Bone marrow (tissue), 2 donors: ENCODE results near the gene ADAM33.

ENCODE experiments used
- DNase-seq, 2 donors: peaks; one replicate each; lab custom pipeline; 2025; lab: John Stamatoyannopoulos, UW

Gene ADAM33

GRCh38 chr20:3681931-3682781, at the start of gene ADAM33:
Gene ADAM33, minus strand, starts transcription at chr20:3682010. Its CDS starts 6 bp downstream, at chr20:3682004.
- DNase-seq = no peak

- no peak for DNase-seq
These were observed 49.2 kb upstream of the ADAM33 start for GRCh38 chr20:3730803-3731672.

GRCh38 chr20:3729811-3730540, 48.2 kb upstream of the ADAM33 start:
- no peak for DNase-seq

- no peak for DNase-seq
These were observed 47.6 kb upstream of the ADAM33 start for GRCh38 chr20:3729378-3729777.

GRCh38 chr20:3728876-3729275, 47.1 kb upstream of the ADAM33 start:
- DNase-seq = no peak

- DNase-seq = no peak
These were observed 46.5 kb upstream of the ADAM33 start for GRCh38 chr20:3728354-3728753.

- no peak for DNase-seq
These were observed 45.7 kb upstream of the ADAM33 start for GRCh38 chr20:3727401-3728021.

GRCh38 chr20:3724356-3724755, 42.5 kb upstream of the ADAM33 start:
- no peak for DNase-seq

- DNase-seq = no peak
These were observed 41.5 kb upstream of the ADAM33 start for GRCh38 chr20:3723284-3723683.

GRCh38 chr20:3721912-3722311, 40.1 kb upstream of the ADAM33 start:
- no peak for DNase-seq

GRCh38 chr20:3720626-3721025, 38.8 kb upstream of the ADAM33 start:
- no peak for DNase-seq

- no peak for DNase-seq
These were observed 38.3 kb upstream of the ADAM33 start for GRCh38 chr20:3720068-3720467.

GRCh38 chr20:3719046-3719445, 37.2 kb upstream of the ADAM33 start:
- DNase-seq = no peak

GRCh38 chr20:3716195-3716834, 34.5 kb upstream of the ADAM33 start:
- peak in 1 of 2 donors; percentile 3 for DNase-seq

GRCh38 chr20:3714092-3714491, 32.3 kb upstream of the ADAM33 start:
- DNase-seq = no peak

GRCh38 chr20:3712279-3712873, 30.6 kb upstream of the ADAM33 start, which contains the start of gene SIGLEC1:
Gene SIGLEC1, minus strand, starts transcription at chr20:3712600. Its CDS starts 5,472 bp downstream, at chr20:3707128.
- peak in 1 of 2 donors; percentile 16 for DNase-seq

GRCh38 chr20:3711484-3711941, 29.7 kb upstream of the ADAM33 start:
- no peak for DNase-seq

GRCh38 chr20:3710703-3711483, 29.1 kb upstream of the ADAM33 start:
- DNase-seq = peak; percentile 41 to 52

GRCh38 chr20:3710011-3710466, 28.2 kb upstream of the ADAM33 start:
- no peak for DNase-seq

GRCh38 chr20:3707508-3707899, 25.7 kb upstream of the ADAM33 start:
- no peak for DNase-seq
